B cell (primary cell): ENCODE measurements around the gene NR1H2. TPM values are rescaled to one million over a fixed set of nuclear protein-coding genes. Genes with fewer than 3 reads are reported as not detected.

ENCODE experiments used
- ATAC-seq: fragments of 200-7000 bp; cut with Tn5 transposase; one replicate; pipeline ENCODE4 v1.10.0; 2021; ENCODE audit warnings: low read depth, mild to moderate bottlenecking, moderate number of reproducible peaks, moderate library complexity
- CTCF ChIA-PET: fragments of 350-600 bp; sonication (Branson Sonifier 250); formaldehyde crosslinking; loops from one replicate; lab custom pipeline; 2021; ENCODE audit warnings: antibody characterized with exemption, inconsistent platforms; lab: Charles Lee
- POLR2A ChIA-PET: fragments of 350-600 bp; sonication (Branson Sonifier 250); formaldehyde crosslinking; loops from one replicate; lab custom pipeline; 2021; ENCODE audit warnings: antibody characterized with exemption; lab: Charles Lee
- DNase-seq: peaks from one replicate; pipeline ENCODE4 v3.0.0; 2013
- H2AFZ ChIP-seq: 2 replicates; pipeline ENCODE4 v1.6.1; 2012; ENCODE audit warnings: mild to moderate bottlenecking, low read depth, low read length; ENCODE audit not compliant: insufficient read depth, poor library complexity, severe bottlenecking
- H3K27ac ChIP-seq, 2 donors: 1 replicate in 1 of 2; 2 replicates in 1 of 2; pipeline ENCODE4 v1.5.1; 2012 to 2013; ENCODE audit warnings: low read length in 2 of 2, mild to moderate bottlenecking in 2 of 2, moderate library complexity in 1 of 2
- H3K27me3 ChIP-seq, 4 experiments: fragments of 200-600 bp in 1 of 4; sonication (generic) in 1 of 4; replicated peaks in 1 of 4; 1 replicate in 2 of 4; 2 replicates in 2 of 4; pipeline versions ENCODE4 v1.6.1 to v1.7.0; 2013 to 2016; ENCODE audit warnings: low read length in 3 of 4, mild to moderate bottlenecking in 2 of 4, mixed read lengths in 1 of 4, moderate library complexity in 1 of 4; ENCODE audit not compliant: insufficient read depth in 4 of 4, control insufficient read depth in 3 of 4; ENCODE audit errors: control extremely low read depth in 1 of 4
- H3K36me3 ChIP-seq, 2 experiments: replicated peaks in 1 of 2; 1 replicate in 1 of 2; 2 replicates in 1 of 2; pipeline versions ENCODE4 v1.6.1 to v1.7.1; 2013; ENCODE audit warnings: low read length in 1 of 2; ENCODE audit not compliant: insufficient read depth in 2 of 2, control insufficient read depth in 1 of 2; ENCODE audit errors: control extremely low read depth in 1 of 2, extremely low read depth in 1 of 2
- H3K4me1 ChIP-seq, 2 donors: fragments of 200-600 bp in 1 of 2; sonication (generic) in 1 of 2; 1 replicate in 1 of 2; 2 replicates in 1 of 2; pipeline versions ENCODE4 v1.5.1 to v1.6.1; 2013 to 2017; ENCODE audit warnings: low read length in 2 of 2; ENCODE audit not compliant: control insufficient read depth in 2 of 2, insufficient read depth in 2 of 2
- H3K4me2 ChIP-seq: replicated peaks from 2 replicates; pipeline ENCODE3; 2012; ENCODE audit warnings: mild to moderate bottlenecking, low read depth, low read length; ENCODE audit not compliant: poor library complexity, severe bottlenecking
- H3K4me3 ChIP-seq, 5 experiments: fragments of 200-600 bp in 1 of 5; sonication (generic) in 1 of 5; 1 replicate in 3 of 5; 2 replicates in 2 of 5; pipeline versions ENCODE4 v1.5.1 to v1.7.0; 2011 to 2016; ENCODE audit warnings: low read length in 4 of 5, mild to moderate bottlenecking in 4 of 5, low read depth in 2 of 5, control low read depth in 1 of 5, moderate library complexity in 1 of 5; ENCODE audit not compliant: insufficient read depth in 1 of 5; ENCODE audit errors: control extremely low read depth in 1 of 5, extremely low read depth in 1 of 5
- H3K79me2 ChIP-seq: fragments of 200-600 bp; sonication (generic); one replicate; pipeline ENCODE4 v1.6.0; 2016; ENCODE audit warnings: low read length; ENCODE audit not compliant: control insufficient read depth, insufficient read depth
- H3K9ac ChIP-seq: fragments of 200-600 bp; sonication (generic); 2 replicates; pipeline ENCODE4 v1.6.1; 2017; ENCODE audit warnings: mild to moderate bottlenecking, low read length, moderate library complexity
- H3K9me3 ChIP-seq, 3 donors: one replicate each; pipeline versions ENCODE4 v1.6.1 to v1.7.1; 2013; ENCODE audit warnings: low read length in 2 of 3; ENCODE audit not compliant: control insufficient read depth in 2 of 3, insufficient read depth in 1 of 3; ENCODE audit errors: control extremely low read depth in 1 of 3
- H4K20me1 ChIP-seq: 2 replicates; pipeline ENCODE4 v1.6.0; 2012; ENCODE audit warnings: mild to moderate bottlenecking, low read length; ENCODE audit not compliant: insufficient read depth, control insufficient read depth, poor library complexity, severe bottlenecking
- H3K27ac Mint-ChIP-seq: one replicate; pipeline ENCODE4 v1.8.0; 2021; ENCODE audit warnings: mixed read lengths
- H3K27me3 Mint-ChIP-seq: one replicate; pipeline ENCODE4 v1.8.0; 2021; ENCODE audit warnings: mixed read lengths
- H3K4me1 Mint-ChIP-seq: one replicate; pipeline ENCODE4 v1.8.0; 2021; ENCODE audit warnings: mixed read lengths
- H3K4me3 Mint-ChIP-seq: one replicate; pipeline ENCODE4 v1.8.0; 2021; ENCODE audit warnings: mixed read lengths
- H3K9me3 Mint-ChIP-seq: one replicate; pipeline ENCODE4 v1.8.0; 2022; ENCODE audit warnings: mixed read lengths; ENCODE audit not compliant: insufficient read depth
- EZH2 ChIP-seq: IDR thresholded peaks from 2 replicates; pipeline ENCODE4 v1.6.1; 2012; ENCODE audit warnings: borderline replicate concordance, low read depth, mild to moderate bottlenecking, moderate library complexity, low read length; ENCODE audit not compliant: insufficient read depth, poor library complexity, severe bottlenecking
- WGBS: methylation state at CpG from one replicate; pipeline ENCODE4 v1.1.5; 2013; ENCODE audit warnings: missing lambda C conversion rate; ENCODE audit not compliant: insufficient coverage; 5-methylcytosine and 5-hydroxymethylcytosine counted together
- intact Hi-C: fragments of 100-400 bp; cut with micrococcal nuclease; formaldehyde crosslinking; loops from one replicate; pipeline ENCODE4 v1.10.0; 2022
- polyA plus RNA-seq: library from polyadenylated mRNA; depleted of rRNA; stranded (reverse); fragments of >200 nt; gene quantifications from 2 replicates; pipeline ENCODE4 v1.2.3, GENCODE V29; 2012
- total RNA-seq, 2 donors: library from RNA; stranded (reverse); fragments of 120-200 nt in 1 of 2; gene quantifications; 1 replicate in 1 of 2; 2 replicates in 1 of 2; pipeline versions ENCODE4 v1.2.3 to v1.2.4, GENCODE V29; 2013 to 2022
- TF ChIP-seq, protein P1 (sequence below): fragments of 200-600 bp; IDR thresholded peaks from one replicate; pipeline ENCODE4 v1.8.0; 2022; ENCODE audit warnings: antibody characterized with exemption, mild to moderate bottlenecking

NR1H2 gene
- total and polyA plus RNA-seq, 2 donors (not counting 1 experiment from before 2014, with no cell fraction given) = 116 to 164 TPM

DNA sequence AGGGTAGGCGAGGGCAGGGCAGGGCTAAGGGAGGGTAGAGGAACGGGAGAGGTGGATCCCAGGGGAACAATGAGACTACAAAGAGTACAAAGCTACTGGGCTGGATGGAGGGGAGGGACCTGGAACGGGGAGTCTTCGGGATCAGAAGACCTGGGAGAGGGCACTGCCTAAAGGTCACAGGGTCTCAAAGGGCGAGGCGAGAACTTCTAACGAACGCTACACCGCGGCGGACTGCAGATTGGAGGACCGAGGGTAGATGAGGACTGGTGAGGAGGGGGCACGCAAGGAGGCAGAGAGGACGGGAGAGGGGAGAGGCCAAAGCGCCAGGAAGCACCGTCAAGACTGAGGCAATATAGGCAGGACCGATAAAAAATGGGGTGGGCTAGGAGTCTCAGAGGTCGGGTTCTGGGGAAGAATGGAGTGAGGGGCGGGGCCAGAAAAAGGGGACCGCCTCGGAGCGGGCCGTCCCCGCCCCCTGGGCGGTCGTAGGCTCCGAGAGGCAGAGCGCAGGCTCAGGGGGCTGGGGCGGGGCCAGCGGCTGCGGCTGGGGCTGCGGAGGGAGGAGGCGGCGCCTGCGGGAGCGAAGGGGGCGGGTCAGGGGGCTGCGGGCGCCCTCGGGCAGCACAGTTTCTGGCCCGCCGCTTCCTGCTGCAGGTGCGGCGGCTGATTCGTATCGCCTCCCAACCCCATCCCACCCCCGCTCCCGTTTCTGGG lies 45.7 kb upstream of the NR1H2 start:
- peaks cover 29% of the 10 kb centered on the region for H3K79me2 ChIP-seq
- WGBS = 2% methylated on average over 48 of the region's 48 CpGs
- H3K9ac ChIP-seq = peak overlapping the region; percentile 54
- intact Hi-C loops = no loop called here
- CTCF ChIA-PET = interaction anchor here (2.3 to 3.9 kb wide), 2 partner anchors 11 to 27 kb away, joined by 21 to 45 read pairs; no protein-coding TSS in a partner anchor
- peaks cover 0 to 17% of the 10 kb centered on the region in 2 experiments for H3K36me3 ChIP-seq
- Mint-ChIP-seq H3K27me3 (peaks cover 12% of the 10 kb centered on the region), H3K27ac (peak overlapping the region; percentile 94), H3K9me3 (peaks cover 4% of the 10 kb centered on the region), H3K4me3 (peak overlapping the region; percentile 91), H3K4me1 (peaks cover 82% of the 10 kb centered on the region)
- ATAC-seq = peak; percentile 41
- H3K27ac ChIP-seq = peak overlapping the region; percentile 51 to 77
- POLR2A ChIA-PET = interaction anchor here (0.8 to 7.1 kb wide), 4 partner anchors 14 to 1035 kb away, joined by 12 to 122 read pairs (median 16); no protein-coding TSS in a partner anchor
- peaks cover 0 to 9% (median 2%) of the 10 kb centered on the region in 4 experiments for H3K27me3 ChIP-seq
- DNase-seq = peak; percentile 93
- TF ChIP-seq, protein P1, sequence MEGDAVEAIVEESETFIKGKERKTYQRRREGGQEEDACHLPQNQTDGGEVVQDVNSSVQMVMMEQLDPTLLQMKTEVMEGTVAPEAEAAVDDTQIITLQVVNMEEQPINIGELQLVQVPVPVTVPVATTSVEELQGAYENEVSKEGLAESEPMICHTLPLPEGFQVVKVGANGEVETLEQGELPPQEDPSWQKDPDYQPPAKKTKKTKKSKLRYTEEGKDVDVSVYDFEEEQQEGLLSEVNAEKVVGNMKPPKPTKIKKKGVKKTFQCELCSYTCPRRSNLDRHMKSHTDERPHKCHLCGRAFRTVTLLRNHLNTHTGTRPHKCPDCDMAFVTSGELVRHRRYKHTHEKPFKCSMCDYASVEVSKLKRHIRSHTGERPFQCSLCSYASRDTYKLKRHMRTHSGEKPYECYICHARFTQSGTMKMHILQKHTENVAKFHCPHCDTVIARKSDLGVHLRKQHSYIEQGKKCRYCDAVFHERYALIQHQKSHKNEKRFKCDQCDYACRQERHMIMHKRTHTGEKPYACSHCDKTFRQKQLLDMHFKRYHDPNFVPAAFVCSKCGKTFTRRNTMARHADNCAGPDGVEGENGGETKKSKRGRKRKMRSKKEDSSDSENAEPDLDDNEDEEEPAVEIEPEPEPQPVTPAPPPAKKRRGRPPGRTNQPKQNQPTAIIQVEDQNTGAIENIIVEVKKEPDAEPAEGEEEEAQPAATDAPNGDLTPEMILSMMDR = no peak
- TF ChIP-seq EZH2 = no peak
- peak overlapping the region; percentile 49 for H2AFZ ChIP-seq
- H4K20me1 ChIP-seq = peaks cover 56% of the 10 kb centered on the region
- H3K4me3 ChIP-seq = peak overlapping the region in 4 of 5 experiments; percentile 39 to 71 (median 54)
- peak overlapping the region; percentile 82 for H3K4me2 ChIP-seq
- peaks cover 0 to 50% (median 0%) of the 10 kb centered on the region in 3 donors for H3K9me3 ChIP-seq
- peaks cover 68 to 89% of the 10 kb centered on the region in 2 donors for H3K4me1 ChIP-seq
